ENCODE measurements around the gene GMPPA. TPM values are rescaled to one million over a fixed set of nuclear protein-coding genes. Genes with fewer than 3 reads are reported as not detected.

GMPPA gene
- polyA plus RNA-seq, 4 donors: 29.7 to 43.8 (median 32.7) TPM

DNA sequence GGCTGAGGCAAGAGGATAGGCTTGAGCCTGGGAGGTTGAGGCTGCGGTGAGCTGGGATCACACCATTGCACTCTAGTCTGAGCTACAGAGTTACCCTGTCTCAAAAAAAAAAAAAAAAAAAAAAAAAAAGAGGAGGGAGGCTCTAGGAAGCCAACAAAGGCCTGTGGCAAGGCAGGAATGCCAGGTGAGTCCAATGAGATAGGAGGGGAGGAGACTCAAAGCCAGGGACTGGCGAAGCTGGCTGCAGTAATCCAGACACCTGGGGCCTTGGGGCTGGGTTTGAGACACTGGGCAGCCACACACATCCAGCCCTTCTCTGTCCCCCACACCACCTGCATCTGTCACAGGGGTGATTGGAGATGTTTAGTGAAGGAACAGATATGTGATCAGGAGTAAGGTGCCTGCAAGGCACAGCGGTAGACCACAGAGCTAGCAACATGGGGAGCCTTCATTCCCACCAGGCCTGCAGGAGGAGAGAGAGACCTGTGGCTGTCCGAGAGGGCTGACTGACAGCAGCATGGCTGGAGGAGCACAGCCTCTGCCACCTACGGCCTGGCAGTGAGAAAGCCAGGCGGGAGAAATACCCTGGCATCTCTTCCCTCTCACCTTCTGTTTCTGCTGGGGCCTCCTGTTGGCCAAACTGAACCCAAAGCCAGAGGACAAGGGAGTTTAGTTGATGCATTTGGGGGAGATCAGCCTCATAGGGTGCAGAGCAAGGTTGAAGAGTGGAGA lies 35.4 kb downstream of the GMPPA start:
- DNase-seq (ENCODE audit: low read depth in 4 of 4, low spot score in 3 of 4): no peak

GRCh38 chr2:219536425-219536824 lies 37.7 kb downstream of the GMPPA start:
- no peak for DNase-seq (ENCODE audit: low read depth in 4 of 4, low spot score in 3 of 4)

DNA sequence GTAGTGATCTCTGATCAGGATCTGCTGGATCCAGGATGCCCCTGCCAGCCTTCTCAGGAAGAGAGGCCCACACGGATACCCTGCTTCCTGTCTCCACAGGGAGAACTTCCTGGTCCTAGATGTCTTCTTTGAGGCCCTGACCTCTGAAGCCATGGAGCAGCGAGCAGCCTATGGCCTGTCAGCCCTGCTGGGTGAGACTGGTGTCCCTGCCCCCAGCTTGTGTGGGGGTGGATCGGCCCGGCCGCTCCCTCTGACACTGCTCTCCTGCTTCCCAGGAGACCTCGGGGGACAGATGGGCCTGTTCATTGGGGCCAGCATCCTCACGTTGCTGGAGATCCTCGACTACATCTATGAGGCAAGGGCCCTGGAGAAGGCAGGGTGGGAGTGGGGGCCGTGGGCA lies 38.3 kb downstream of the GMPPA start:
- DNase-seq (ENCODE audit: low read depth in 4 of 4, low spot score in 3 of 4): no peak

DNA sequence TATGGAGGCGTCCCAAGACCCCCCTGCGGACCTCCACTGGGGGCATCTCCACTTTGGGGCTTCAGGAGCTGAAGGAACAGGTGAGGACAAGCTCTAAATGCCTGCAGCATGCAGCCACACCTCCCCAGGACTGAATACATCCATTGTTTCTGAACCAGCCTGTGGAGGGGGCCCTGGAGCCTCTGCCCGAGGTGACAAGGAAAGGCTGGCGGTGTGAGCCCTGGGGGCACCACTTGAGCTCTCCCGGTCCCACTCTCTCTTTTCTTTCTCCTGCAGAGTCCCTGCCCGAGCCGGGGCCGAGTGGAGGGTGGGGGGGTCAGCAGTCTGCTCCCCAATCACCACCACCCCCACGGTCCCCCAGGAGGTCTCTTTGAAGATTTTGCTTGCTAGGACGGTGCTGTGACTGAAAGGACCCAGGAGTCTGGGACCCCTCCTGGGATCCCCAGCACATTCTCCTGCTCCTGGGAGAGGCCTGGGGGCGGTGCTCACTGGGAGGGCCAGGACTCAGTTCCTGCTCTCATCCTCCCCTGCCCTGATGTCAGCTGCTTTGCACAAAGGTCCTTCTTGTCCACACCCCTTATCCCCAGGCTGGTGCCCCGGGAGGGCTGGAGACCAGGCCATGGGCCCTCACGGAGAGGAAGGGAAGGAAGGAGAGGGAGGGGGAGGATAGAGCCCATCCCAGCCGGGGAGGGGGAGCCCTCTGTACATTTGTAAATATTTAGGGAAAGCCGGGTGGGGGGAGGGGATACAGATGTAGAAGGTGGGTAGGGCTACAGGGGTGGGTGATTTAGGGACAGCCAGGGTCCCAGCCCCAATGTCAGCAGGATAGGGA lies 39.2 kb downstream of the GMPPA start:
- DNase-seq (ENCODE audit: low read depth in 4 of 4, low spot score in 3 of 4): no peak

GRCh38 chr2:219538504-219538951 lies 39.8 kb downstream of the GMPPA start:
- DNase-seq (ENCODE audit: low read depth in 4 of 4, low spot score in 3 of 4): no peak

GRCh38 chr2:219538956-219539788 lies 40.5 kb downstream of the GMPPA start:
- DNase-seq (ENCODE audit: low read depth in 4 of 4, low spot score in 3 of 4): no peak

DNA sequence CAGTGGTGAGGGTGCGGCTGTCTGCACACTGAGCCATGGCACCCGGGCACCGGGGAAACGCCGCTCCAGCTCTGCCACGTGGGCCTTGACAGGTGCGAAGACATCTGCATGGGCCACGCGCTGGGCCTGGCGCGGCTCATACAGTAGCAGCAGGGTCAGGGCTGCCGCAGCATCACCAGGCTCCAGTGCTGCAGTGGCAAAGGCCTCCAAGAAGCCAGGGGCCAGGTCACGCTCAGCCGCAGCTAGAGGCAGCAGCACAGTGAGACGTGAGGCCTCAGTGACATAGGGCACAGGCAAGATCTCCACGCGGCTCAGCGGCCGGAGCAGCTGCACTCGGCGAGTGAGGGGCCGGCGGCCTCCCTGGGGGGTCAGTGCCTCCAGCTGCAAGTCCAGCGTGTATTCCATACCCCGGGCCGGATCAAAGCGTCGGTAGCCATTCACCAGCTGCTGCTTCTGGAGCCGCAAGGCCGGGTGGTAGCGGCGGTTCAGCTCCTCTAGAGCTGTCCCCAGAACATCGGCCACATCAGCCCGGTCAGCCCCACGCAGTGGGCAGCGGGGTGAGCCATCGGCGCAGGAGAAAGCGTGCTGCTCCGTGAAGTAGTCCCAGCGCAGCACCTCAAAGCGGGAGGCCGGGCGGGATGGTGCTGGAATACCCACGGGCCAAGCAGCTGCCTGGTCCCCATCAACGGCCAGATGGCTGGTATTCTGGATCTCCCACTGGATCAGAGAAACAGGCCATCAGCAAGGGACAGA lies 41.4 kb downstream of the GMPPA start:
- no peak for DNase-seq (ENCODE audit: low read depth in 4 of 4, low spot score in 3 of 4)

- DNase-seq (ENCODE audit: low read depth in 4 of 4, low spot score in 3 of 4): no peak
Observed at GRCh38 chr2:219540784-219541504, 42.3 kb downstream of the GMPPA start.

GRCh38 chr2:219541611-219542180 lies 43.0 kb downstream of the GMPPA start:
- DNase-seq (ENCODE audit: low read depth in 4 of 4, low spot score in 3 of 4): peak in 3 of 4 donors; percentile 67 to 75 (median 68)

DNA sequence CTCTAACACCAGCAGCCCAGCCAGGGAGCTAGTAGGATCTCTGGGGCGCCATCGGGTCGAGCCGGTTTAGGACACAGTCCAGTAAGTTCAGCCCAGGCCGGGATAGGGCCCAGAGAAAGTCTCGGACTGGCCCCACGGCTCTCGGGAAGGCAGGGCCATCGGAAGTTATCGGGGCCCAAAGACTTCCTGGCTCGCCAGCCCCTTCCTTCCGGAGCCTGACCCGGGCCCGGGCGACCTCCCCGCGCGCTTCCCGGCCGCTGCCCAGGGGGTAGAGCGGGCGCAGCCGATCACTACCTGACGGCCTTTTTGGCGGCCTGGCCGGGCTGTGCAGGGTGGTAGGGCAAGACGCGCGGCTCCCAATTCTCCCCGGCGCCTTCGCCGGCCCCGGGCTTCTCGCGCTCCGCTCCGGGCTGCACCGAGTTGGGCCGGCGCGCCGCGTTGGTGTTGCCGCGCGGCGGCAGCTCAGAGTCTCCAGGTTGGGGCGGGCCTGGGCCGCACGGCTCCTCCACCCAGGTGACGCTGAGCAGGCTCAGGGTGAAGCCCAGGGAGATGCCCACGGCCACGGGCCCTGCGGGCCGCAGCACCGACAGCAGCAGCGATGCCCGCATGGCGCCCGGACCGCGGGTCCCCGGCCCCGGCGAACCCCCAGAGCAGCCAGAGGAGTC lies 44.4 kb downstream of the GMPPA start:
- no peak for DNase-seq (ENCODE audit: low read depth in 4 of 4, low spot score in 3 of 4)

- peak; percentile 94 to 98 (median 98) for DNase-seq (ENCODE audit: low read depth in 4 of 4, low spot score in 3 of 4)
Observed at GRCh38 chr2:219543596-219544358, 45.1 kb downstream of the GMPPA start, which contains the start of the genes CHPF and TMEM198. Gene CHPF, minus strand, starts transcription at chr2:219543809. Its CDS starts 271 bp downstream, at chr2:219543538. Gene TMEM198, plus strand, starts transcription at chr2:219544028. Its CDS starts 700 bp downstream, at chr2:219544728.

- DNase-seq (ENCODE audit: low read depth in 4 of 4, low spot score in 3 of 4): no peak
Observed at GRCh38 chr2:219544567-219544966, 45.9 kb downstream of the GMPPA start.

GRCh38 chr2:219545295-219545942 lies 46.7 kb downstream of the GMPPA start:
- DNase-seq (ENCODE audit: low read depth in 4 of 4, low spot score in 3 of 4): no peak

DNA sequence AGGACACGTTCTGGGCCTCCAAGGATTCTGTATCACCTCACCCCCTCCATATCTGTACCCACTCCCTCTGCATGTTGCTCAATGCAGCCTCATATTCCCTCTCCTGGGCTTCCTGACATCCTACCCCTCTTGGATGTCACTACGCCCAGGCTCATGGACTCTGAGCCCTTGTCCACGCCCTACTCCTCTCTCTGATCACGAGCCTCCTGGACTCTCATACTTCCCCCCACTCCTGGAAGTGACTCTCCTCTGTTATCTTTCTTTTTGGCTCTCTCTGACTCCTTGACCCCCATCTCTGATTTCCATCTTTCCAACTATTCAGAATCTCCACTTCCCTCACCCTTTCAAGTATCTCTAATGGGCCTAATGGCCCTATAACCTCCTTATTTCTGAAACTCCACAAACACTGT lies 47.3 kb downstream of the GMPPA start:
- DNase-seq (ENCODE audit: low read depth in 4 of 4, low spot score in 3 of 4): no peak

DNA sequence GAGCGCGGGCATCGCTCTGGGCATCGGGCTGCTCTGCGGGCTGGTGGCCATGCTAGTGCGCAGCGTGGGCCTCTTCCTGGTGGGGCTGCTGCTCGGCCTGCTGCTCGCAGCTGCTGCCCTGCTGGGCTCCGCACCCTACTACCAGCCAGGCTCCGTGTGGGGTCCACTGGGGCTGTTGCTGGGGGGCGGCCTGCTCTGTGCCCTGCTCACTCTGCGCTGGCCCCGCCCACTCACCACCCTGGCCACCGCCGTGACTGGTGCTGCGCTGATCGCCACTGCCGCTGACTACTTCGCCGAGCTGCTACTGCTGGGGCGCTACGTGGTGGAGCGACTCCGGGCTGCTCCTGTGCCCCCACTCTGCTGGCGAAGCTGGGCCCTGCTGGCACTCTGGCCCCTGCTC lies 48.9 kb downstream of the GMPPA start:
- DNase-seq (ENCODE audit: low read depth in 4 of 4, low spot score in 3 of 4): no peak

- DNase-seq (ENCODE audit: low read depth in 4 of 4, low spot score in 3 of 4): no peak
Observed at GRCh38 chr2:219548990-219549389, 50.3 kb downstream of the GMPPA start.

- DNase-seq (ENCODE audit: low read depth in 4 of 4, low spot score in 3 of 4): no peak
Observed at GRCh38 chr2:219549619-219550018, 50.9 kb downstream of the GMPPA start.
